Brain microvascular endothelial cell (primary cell): ENCODE measurements around the gene KIF25.

ENCODE experiments used
- DNase-seq: peaks from one replicate; pipeline ENCODE4 v3.0.0-alpha.2; 2020
- H3K27ac ChIP-seq: fragments of 250-450 bp; sonication (Bioruptor Pico); 2 replicates; pipeline ENCODE4 v1.5.1; 2020; ENCODE audit warnings: mild to moderate bottlenecking, moderate library complexity
- H3K27me3 ChIP-seq: fragments of 250-450 bp; sonication (Bioruptor Pico); replicated peaks from 2 replicates; pipeline ENCODE4 v1.5.1; 2020; ENCODE audit warnings: mild to moderate bottlenecking
- H3K36me3 ChIP-seq: fragments of 250-450 bp; sonication (Bioruptor Pico); replicated peaks from 2 replicates; pipeline ENCODE4 v1.5.1; 2020; ENCODE audit warnings: mild to moderate bottlenecking
- H3K4me3 ChIP-seq: 2 replicates; pipeline ENCODE4 v1.5.1; 2011; ENCODE audit warnings: low read depth, mild to moderate bottlenecking, control low read depth, low read length, moderate library complexity
- CTCF ChIP-seq: IDR thresholded peaks from 2 replicates; pipeline ENCODE4 v1.5.1; 2011; ENCODE audit warnings: low read depth, mild to moderate bottlenecking, moderate library complexity, low read length, control low read depth, inconsistent platforms; ENCODE audit errors: missing control alignments
- in situ Hi-C: cut with HindIII; loops from 2 replicates; pipeline ENCODE4 v1.10.0; 2017; ENCODE audit warnings: low sequenced_read_pairs, low pct_ligation_motif_present

Gene KIF25

GRCh38 chr6:168041928-168042327, 44.5 kb downstream of the KIF25 start:
- TF ChIP-seq CTCF, result no peak
- in situ Hi-C loops, result no loop called here
- no peak for DNase-seq

GRCh38 chr6:168042426-168043192, 45.1 kb downstream of the KIF25 start:
- Histone ChIP-seq H3K36me3 (no peaks in the 10 kb centered on the region), H3K4me3 (no peak overlapping the region), H3K27ac (no peak overlapping the region), H3K27me3 (no peaks in the 10 kb centered on the region)
- in situ Hi-C loops, result no loop called here
- DNase-seq, result no peak
- TF ChIP-seq CTCF, result no peak

More at GRCh38 chr6:168041928-168042327, 44.5 kb downstream of the KIF25 start:
- Histone ChIP-seq H3K27ac (no peak overlapping the region), H3K4me3 (no peak overlapping the region), H3K36me3 (no peaks in the 10 kb centered on the region), H3K27me3 (no peaks in the 10 kb centered on the region)

GRCh38 chr6:168043193-168043847, 45.8 kb downstream of the KIF25 start:
- H3K27ac ChIP-seq, result no peak overlapping the region
- TF ChIP-seq CTCF, result no peak
- in situ Hi-C loops, result no loop called here
- no peaks in the 10 kb centered on the region for H3K36me3 ChIP-seq
- no peak for DNase-seq
- no peak overlapping the region for H3K4me3 ChIP-seq
- no peaks in the 10 kb centered on the region for H3K27me3 ChIP-seq

GRCh38 chr6:168043848-168044415, 46.5 kb downstream of the KIF25 start:
- H3K4me3 ChIP-seq, result no peak overlapping the region
- in situ Hi-C loops, result no loop called here
- DNase-seq, result no peak
- H3K36me3 ChIP-seq, result no peaks in the 10 kb centered on the region
- no peak for TF ChIP-seq CTCF
- H3K27ac ChIP-seq, result no peak overlapping the region
- no peaks in the 10 kb centered on the region for H3K27me3 ChIP-seq

- DNase-seq, result no peak
- Histone ChIP-seq H3K4me3 (no peak overlapping the region), H3K27me3 (no peaks in the 10 kb centered on the region), H3K36me3 (no peaks in the 10 kb centered on the region), H3K27ac (no peak overlapping the region)
- no peak for TF ChIP-seq CTCF
- in situ Hi-C loops, result no loop called here
Observed at GRCh38 chr6:168044521-168045130, 47.2 kb downstream of the KIF25 start.
